Motor neuron (in vitro differentiated cells): ENCODE measurements around the gene C12orf57. TPM values are rescaled to one million over a fixed set of nuclear protein-coding genes. Genes with fewer than 3 reads are reported as not detected.

Experiments
- ATAC-seq, 8 experiments: fragments of 200-7000 bp; cut with Tn5 transposase; replicated peaks in 6 of 8; 2 replicates each; pipeline ENCODE4 v1.8.0; 2021; ENCODE audit warnings: mild to moderate bottlenecking in 8 of 8, moderate library complexity in 8 of 8
- H3K27ac ChIP-seq, 2 donors: fragments of 250-450 bp; sonication (Bioruptor Pico); 2 replicates each; pipeline ENCODE4 v1.9.0; 2021; ENCODE audit warnings: antibody characterized with exemption in 2 of 2, mild to moderate bottlenecking in 2 of 2, moderate library complexity in 1 of 2
- H3K4me1 ChIP-seq, 2 donors: fragments of 250-450 bp; sonication (Bioruptor Pico); replicated peaks in 1 of 2; 2 replicates each; pipeline ENCODE4 v1.6.1; 2021; ENCODE audit warnings: antibody characterized with exemption in 2 of 2, mild to moderate bottlenecking in 2 of 2, moderate library complexity in 1 of 2
- H3K4me3 ChIP-seq, 5 donors: fragments of 250-450 bp; sonication (Bioruptor Pico); 2 replicates each; pipeline ENCODE4 v1.9.0; 2021; ENCODE audit warnings: antibody characterized with exemption in 5 of 5, mild to moderate bottlenecking in 5 of 5, moderate library complexity in 4 of 5
- WGBS, 10 experiments: fragments of 450-650 bp; shearing (Covaris generic); methylation state at CpG; one replicate each; pipeline ENCODE4 v1.0.0; 2022; 5-methylcytosine and 5-hydroxymethylcytosine counted together
- in situ Hi-C, 9 experiments: fragments of 400-800 bp; cut with MboI; loops; one replicate each; pipeline ENCODE4 v1.15.0; 2021; ENCODE audit warnings: low sequenced_read_pairs in 9 of 9, low pct_unique_long_range_greater_than_20kb in 2 of 9; ENCODE audit not compliant: unreplicated experiment in 9 of 9
- total RNA-seq, 8 experiments: library from RNA; unstranded; fragments of 300-600 nt; gene quantifications; 2 replicates each; pipeline versions ENCODE4 v1.2.3 to v1.2.4, GENCODE V29; 2022

The C12orf57 gene
- total RNA-seq, 8 experiments from 2014 or later, result 150 to 828 (median 513) TPM

DNA sequence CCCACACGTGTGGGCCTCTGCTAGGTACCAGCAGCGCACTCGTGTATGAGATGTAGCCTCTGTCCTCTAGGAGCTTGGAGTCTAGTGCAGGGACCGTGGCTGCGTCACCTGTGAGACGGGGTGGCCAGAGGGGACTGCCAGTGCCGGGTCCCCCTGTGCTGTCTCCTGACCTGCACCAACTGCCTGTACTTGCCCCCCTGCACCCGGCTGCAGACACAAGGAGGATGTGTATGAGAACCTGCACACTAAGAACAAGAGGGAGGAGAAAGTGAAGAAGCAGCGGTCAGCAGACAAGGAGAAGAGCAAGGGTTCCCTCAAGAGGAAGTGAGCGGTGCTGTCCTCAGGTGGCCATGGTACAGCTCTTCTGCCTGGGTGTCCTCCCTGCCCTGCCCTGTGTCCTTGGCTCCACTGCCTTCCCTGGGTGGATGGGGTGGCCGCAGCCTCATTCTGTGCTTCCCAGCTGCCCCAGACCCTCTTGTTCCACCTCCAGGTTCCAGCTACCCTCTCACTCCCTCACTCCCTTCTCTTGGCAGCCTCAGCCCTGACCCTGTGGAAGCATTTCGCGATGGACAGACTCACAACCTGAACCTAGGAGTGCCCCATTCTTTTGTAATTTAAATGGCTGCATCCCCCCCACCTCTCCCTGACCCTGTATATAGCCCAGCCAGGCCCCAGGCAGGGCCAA is 16.9 kb downstream of the C12orf57 start:
- Histone ChIP-seq H3K27ac (no peak overlapping the region), H3K4me3 (no peak overlapping the region), H3K4me1 (peaks cover 14 to 35% of the 10 kb centered on the region in 2 donors)
- 28 to 100% (median 82%) methylated on average over 1 to 3 of the region's 13 CpGs; no CpG with 5 or more reads in 6 of the 10 experiments for WGBS, 10 experiments
- in situ Hi-C loops, result loop anchor here in 1 of 9 experiments (25.0 kb wide), 1 partner anchor 152 kb away; the partner anchor contains the start of gene C1RL
- ATAC-seq, result peak in 1 of 8 experiments; percentile 2

DNA sequence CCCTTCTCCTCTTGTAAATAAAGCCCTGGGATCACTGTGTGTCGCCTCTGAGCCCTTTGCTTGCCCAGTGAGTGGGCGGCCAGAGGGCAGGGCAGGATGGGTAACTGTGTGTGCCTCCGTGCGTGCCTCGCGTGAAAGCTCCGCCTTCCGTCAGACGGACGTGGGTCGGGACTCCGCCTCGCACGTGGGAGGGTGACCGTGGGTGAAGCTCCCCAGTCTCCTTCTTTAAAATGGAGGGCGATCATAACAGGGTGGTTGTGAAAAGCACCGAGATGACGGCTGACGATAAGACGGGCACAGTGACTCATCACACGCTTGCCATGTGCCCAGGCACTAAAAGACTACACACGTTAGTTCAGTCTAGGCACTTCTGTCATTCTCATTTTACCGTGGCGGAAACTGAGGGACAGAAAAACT is 17.5 kb downstream of the C12orf57 start:
- Histone ChIP-seq H3K27ac (peak overlapping the region in 1 of 2 donors; percentile 13), H3K4me1 (peaks cover 14 to 35% of the 10 kb centered on the region in 2 donors), H3K4me3 (no peak overlapping the region)
- 21 to 100% (median 95%) methylated on average over 1 to 18 of the region's 24 CpGs; no CpG with 5 or more reads in 5 of the 10 experiments for WGBS, 10 experiments
- ATAC-seq, result peak in 3 of 8 experiments; percentile 5 to 31 (median 10)
- in situ Hi-C loops, result loop anchor here in 1 of 9 experiments (25.0 kb wide), 1 partner anchor 151 kb away; the partner anchor contains the start of gene C1RL

GRCh38 chr12:6961695-6962284 is 18.0 kb downstream of the C12orf57 start:
- Histone ChIP-seq H3K27ac (peak overlapping the region in 1 of 2 donors; percentile 42), H3K4me3 (no peak overlapping the region)

GRCh38 chr12:6962285-6963015 is 18.6 kb downstream of the C12orf57 start:
- 68 to 100% (median 85%) methylated on average over 1 to 7 of the region's 25 CpGs; no CpG with 5 or more reads in 4 of the 10 experiments for WGBS, 10 experiments
- in situ Hi-C loops, result loop anchor here in 1 of 9 experiments (25.0 kb wide), 1 partner anchor 150 kb away; the partner anchor contains the start of gene C1RL
- ATAC-seq, result peak in 6 of 8 experiments; percentile 1 to 8 (median 7)
- peak overlapping the region in 1 of 2 donors; percentile 42 for H3K27ac ChIP-seq
- H3K4me3 ChIP-seq, result no peak overlapping the region
- H3K4me1 ChIP-seq, result peaks cover 14 to 35% of the 10 kb centered on the region in 2 donors

More at GRCh38 chr12:6961695-6962284, 18.0 kb downstream of the C12orf57 start:
- in situ Hi-C loops, result loop anchor here in 1 of 9 experiments (25.0 kb wide), 1 partner anchor 151 kb away; the partner anchor contains the start of gene C1RL
- WGBS, 10 experiments, result 0 to 49% (median 20%) methylated on average over 1 to 8 of the region's 16 CpGs; no CpG with 5 or more reads in 3 of the 10 experiments
- peak; percentile 67 to 81 (median 76) for ATAC-seq
- peaks cover 14 to 35% of the 10 kb centered on the region in 2 donors for H3K4me1 ChIP-seq

DNA sequence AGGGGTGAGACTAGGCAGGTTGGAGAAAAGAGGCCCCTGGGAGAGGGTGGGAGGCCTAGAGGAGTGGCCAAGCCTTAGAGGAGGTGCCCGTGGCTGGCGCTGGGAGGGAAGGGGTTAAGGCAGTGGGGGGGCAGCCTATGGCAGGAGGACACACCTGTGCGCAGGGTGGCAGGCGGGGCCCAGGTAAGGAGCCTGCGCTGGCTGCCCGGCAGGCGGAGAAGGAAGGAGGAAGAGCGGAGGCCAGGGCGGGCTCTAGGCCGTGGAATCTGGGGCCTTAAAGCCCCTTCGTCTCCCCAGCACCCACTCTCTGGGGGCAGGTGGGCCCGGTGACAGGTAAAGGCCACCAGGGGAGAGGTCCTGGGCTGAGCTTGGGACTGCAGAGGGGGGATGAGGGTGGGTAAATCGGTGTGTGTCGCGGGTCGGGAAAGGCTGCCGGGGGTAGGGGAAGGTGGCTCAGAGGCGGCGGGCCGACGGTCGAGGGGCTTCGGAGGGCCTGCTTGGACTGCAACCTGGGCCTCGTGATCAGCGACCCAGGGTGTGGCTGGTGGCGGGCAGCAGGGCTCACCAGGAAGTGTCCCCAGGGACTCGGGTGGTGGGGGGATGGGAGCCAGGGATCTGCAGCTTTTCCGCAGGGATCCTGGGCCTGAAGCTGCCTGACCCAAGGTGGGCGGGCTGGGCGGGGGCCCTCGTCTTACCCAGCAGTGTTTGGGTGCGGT is 19.4 kb downstream of the C12orf57 start:
- in situ Hi-C loops, result loop anchor here in 1 of 9 experiments (25.0 kb wide), 1 partner anchor 149 kb away; the partner anchor contains the start of gene C1RL
- 90% methylated on average over 2 of the region's 32 CpGs; no CpG with 5 or more reads in 9 of the 10 experiments for WGBS, 10 experiments
- ATAC-seq, result no peak
- Histone ChIP-seq H3K4me3 (no peak overlapping the region), H3K4me1 (peaks cover 14 to 35% of the 10 kb centered on the region in 2 donors), H3K27ac (no peak overlapping the region)

- Histone ChIP-seq H3K27ac (peak overlapping the region in 1 of 2 donors; percentile 35), H3K4me3 (no peak overlapping the region), H3K4me1 (peaks cover 16 to 36% of the 10 kb centered on the region in 2 donors)
- ATAC-seq, result no peak
- in situ Hi-C loops, result loop anchor here in 1 of 9 experiments (25.0 kb wide), 1 partner anchor 148 kb away; the partner anchor contains the start of gene C1RL
- 37 to 100% (median 93%) methylated on average over 1 to 3 of the region's 17 CpGs; no CpG with 5 or more reads in 5 of the 10 experiments for WGBS, 10 experiments
These were observed 20.1 kb downstream of the C12orf57 start for GRCh38 chr12:6963791-6964413.

DNA sequence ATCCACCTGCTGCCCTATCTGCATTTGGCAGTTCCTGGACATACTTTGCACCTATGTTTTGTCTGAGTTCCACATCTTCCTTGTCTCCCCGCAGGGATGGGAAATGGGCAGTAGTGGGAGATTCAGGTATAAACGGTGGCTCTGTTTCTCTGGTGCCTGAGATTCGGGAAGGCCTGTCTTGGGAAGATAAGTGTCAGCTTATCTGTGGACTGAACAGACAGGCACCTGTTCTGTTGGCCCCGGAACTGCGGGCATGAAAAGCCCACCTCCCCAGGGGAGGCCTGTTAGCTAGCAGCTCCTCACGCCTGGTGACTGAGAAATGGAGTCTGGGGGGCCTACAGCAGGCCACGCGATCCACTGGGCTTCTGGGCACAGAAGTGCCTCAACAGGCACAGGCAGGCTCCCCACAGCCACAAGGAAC is 20.8 kb downstream of the C12orf57 start:
- WGBS, 10 experiments, result 72 to 100% (median 89%) methylated on average over 1 to 8 of the region's 8 CpGs; no CpG with 5 or more reads in 2 of the 10 experiments
- ATAC-seq, result peak in 1 of 8 experiments; percentile 3
- in situ Hi-C loops, result loop anchor here in 1 of 9 experiments (25.0 kb wide), 1 partner anchor 148 kb away; the partner anchor contains the start of gene C1RL

DNA sequence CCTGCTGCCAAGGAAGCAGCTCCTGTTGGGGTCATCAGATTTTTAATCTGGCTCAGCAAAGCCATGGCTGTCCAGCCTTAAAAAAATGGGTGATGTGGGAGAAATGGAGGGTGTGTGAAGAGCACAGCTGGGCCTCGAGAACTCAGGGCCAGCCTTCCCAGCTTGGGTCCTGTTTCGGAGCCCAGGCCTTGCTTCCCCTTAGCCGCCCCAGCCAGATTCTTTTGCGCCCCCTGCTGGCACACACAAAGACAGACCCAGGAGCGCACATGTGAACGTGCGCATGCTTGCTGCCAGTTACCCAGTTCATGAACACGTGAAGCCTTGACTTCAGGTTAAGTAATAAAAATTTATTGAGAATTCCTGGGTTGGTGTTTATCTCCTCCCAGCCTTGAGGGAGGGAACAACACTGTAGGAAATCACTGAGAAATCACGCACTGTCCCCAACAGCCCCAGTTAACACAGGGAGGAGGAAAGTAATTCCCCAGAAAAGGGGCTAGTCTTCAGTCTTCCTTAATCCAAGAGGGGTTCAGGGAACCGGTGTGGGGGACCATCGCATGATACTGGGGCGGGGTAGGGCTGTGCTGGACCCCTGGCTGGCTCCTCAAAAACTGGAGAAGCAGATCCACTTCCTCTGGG is 21.3 kb downstream of the C12orf57 start:
- in situ Hi-C loops, result loop anchor here in 1 of 9 experiments (25.0 kb wide), 1 partner anchor 147 kb away; the partner anchor contains the start of gene C1RL
- Histone ChIP-seq H3K4me3 (no peak overlapping the region), H3K27ac (peak overlapping the region in 1 of 2 donors; percentile 35), H3K4me1 (peaks cover 22 to 45% of the 10 kb centered on the region in 2 donors)
- 6 to 53% (median 30%) methylated on average over 1 to 5 of the region's 12 CpGs; no CpG with 5 or more reads in 3 of the 10 experiments for WGBS, 10 experiments
- ATAC-seq, result peak; percentile 31 to 80 (median 78)

More for the DNA sequence above, 20.8 kb downstream of the C12orf57 start:
- Histone ChIP-seq H3K27ac (peak overlapping the region in 1 of 2 donors; percentile 35), H3K4me1 (peaks cover 22 to 43% of the 10 kb centered on the region in 2 donors), H3K4me3 (no peak overlapping the region)

DNA sequence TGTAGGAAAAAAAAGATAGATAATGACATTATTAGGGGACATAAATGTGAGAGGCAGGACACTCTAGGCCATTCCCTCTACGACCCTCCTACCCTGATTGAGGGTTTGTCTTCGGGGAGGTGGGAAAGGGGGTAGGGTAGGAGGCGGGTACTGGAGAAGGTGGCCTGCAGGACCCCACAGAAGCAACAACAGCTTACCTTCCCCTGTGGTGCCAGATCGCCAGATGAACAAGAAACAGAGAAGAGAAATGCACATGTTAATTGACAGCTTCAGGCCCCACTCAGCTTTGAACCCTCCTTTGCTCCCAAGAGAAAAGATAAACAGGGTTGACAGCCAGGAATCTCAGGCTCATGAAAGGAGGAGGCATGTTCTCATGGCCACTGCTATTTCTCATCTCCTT is 21.9 kb downstream of the C12orf57 start:
- WGBS, 10 experiments, result 60 to 100% (median 80%) methylated on average over 1 to 2 of the region's 4 CpGs; no CpG with 5 or more reads in 5 of the 10 experiments
- in situ Hi-C loops, result loop anchor here in 1 of 9 experiments (25.0 kb wide), 1 partner anchor 147 kb away; the partner anchor contains the start of gene C1RL
- Histone ChIP-seq H3K4me1 (peaks cover 22 to 45% of the 10 kb centered on the region in 2 donors), H3K27ac (no peak overlapping the region), H3K4me3 (no peak overlapping the region)
- ATAC-seq, result no peak

DNA sequence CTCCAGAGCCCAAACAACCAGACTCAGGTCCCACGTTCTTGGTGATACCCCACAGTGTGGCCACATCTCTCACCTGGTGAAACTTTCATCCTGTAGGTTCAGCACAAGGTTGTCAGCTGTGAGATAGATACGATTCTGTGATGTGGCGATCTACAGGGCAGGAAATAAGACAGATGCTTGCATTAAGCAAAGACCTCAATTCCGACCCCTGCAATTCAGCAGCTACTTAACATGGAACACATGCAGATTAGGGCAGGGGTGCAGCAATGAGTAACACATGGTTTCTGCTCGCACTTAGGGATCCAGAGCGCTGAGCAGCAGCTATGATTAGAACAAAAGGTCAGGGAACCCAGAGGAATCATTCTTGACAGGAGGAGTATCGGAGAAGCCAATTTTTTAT is 22.5 kb downstream of the C12orf57 start:
- H3K4me1 ChIP-seq, result peaks cover 22 to 44% of the 10 kb centered on the region in 2 donors
- 53 to 100% (median 85%) methylated on average over 1 to 5 of the region's 7 CpGs; no CpG with 5 or more reads in 2 of the 10 experiments for WGBS, 10 experiments
- no peak for ATAC-seq
- in situ Hi-C loops, result loop anchor here in 1 of 9 experiments (25.0 kb wide), 1 partner anchor 146 kb away; the partner anchor contains the start of gene C1RL
- H3K27ac ChIP-seq, result no peak overlapping the region
- no peak overlapping the region for H3K4me3 ChIP-seq
